ENCODE measurements around the gene NF1.

The NF1 gene

GRCh38 chr17:31128241-31128640 lies 33.5 kb downstream of the NF1 start:
- 0 out of 2 replicates have a peak, but pooled peaks cover 6% of the 10 kb centered on the region for H3K9me3 ChIP-seq
- no peak overlapping the region for H3K4me3 ChIP-seq
- H3K36me3 ChIP-seq = peaks cover 22% of the 10 kb centered on the region
- no peak overlapping the region for H3K27ac ChIP-seq
- H4K20me1 ChIP-seq = peaks cover 80% of the 10 kb centered on the region
- no peak for TF ChIP-seq Cebpa-rat (IDR thresholded peaks at IDR 0.05)
- no peaks in the 10 kb centered on the region for H3K27me3 ChIP-seq
- H3K9ac ChIP-seq = no peak overlapping the region
- no peaks in the 10 kb centered on the region for H3K4me1 ChIP-seq
- H3K4me2 ChIP-seq = no peak overlapping the region

- Histone ChIP-seq H3K9ac (no peak overlapping the region), H3K9me3 (0 out of 2 replicates have a peak, but pooled peaks cover 6% of the 10 kb centered on the region), H4K20me1 (peaks cover 58% of the 10 kb centered on the region), H3K36me3 (peaks cover 24% of the 10 kb centered on the region), H3K4me1 (no peaks in the 10 kb centered on the region), H3K4me3 (no peak overlapping the region), H3K4me2 (no peak overlapping the region), H3K27me3 (no peaks in the 10 kb centered on the region), H3K27ac (no peak overlapping the region)
- TF ChIP-seq Cebpa-rat (IDR thresholded peaks at IDR 0.05) = no peak
Observed at GRCh38 chr17:31130286-31131224, 35.8 kb downstream of the NF1 start.

- no peak overlapping the region for H3K27ac ChIP-seq
- peaks cover 31% of the 10 kb centered on the region for H3K36me3 ChIP-seq
- TF ChIP-seq Cebpa-rat (IDR thresholded peaks at IDR 0.05) = no peak
- no peak overlapping the region for H3K9ac ChIP-seq
- no peak overlapping the region for H3K4me2 ChIP-seq
- peaks cover 51% of the 10 kb centered on the region; the same call in 1 of the 2 replicates for H4K20me1 ChIP-seq
- no peaks in the 10 kb centered on the region for H3K4me1 ChIP-seq
- H3K4me3 ChIP-seq = no peak overlapping the region
- H3K27me3 ChIP-seq = no peaks in the 10 kb centered on the region
- 0 out of 2 replicates have a peak, but pooled peaks cover 10% of the 10 kb centered on the region for H3K9me3 ChIP-seq
Observed at GRCh38 chr17:31131299-31131698, 36.5 kb downstream of the NF1 start.

- no peak overlapping the region for H3K4me3 ChIP-seq
- no peaks in the 10 kb centered on the region for H3K4me1 ChIP-seq
- no peak overlapping the region for H3K4me2 ChIP-seq
Observed at GRCh38 chr17:31132977-31133376, 38.2 kb downstream of the NF1 start.

GRCh38 chr17:31134576-31134975 lies 39.8 kb downstream of the NF1 start:
- peaks cover 25% of the 10 kb centered on the region; the same call in 1 of the 2 replicates for H4K20me1 ChIP-seq
- H3K27ac ChIP-seq = no peak overlapping the region
- H3K4me2 ChIP-seq = no peak overlapping the region
- TF ChIP-seq Cebpa-rat (IDR thresholded peaks at IDR 0.05) = no peak
- H3K4me3 ChIP-seq = no peak overlapping the region
- H3K36me3 ChIP-seq = peaks cover 53% of the 10 kb centered on the region
- H3K9me3 ChIP-seq = peaks cover 24% of the 10 kb centered on the region
- no peaks in the 10 kb centered on the region; the same call in 1 of the 2 replicates for H3K4me1 ChIP-seq
- H3K9ac ChIP-seq = no peak overlapping the region
- no peaks in the 10 kb centered on the region for H3K27me3 ChIP-seq

More at GRCh38 chr17:31132977-31133376, 38.2 kb downstream of the NF1 start:
- Histone ChIP-seq H3K27me3 (no peaks in the 10 kb centered on the region), H3K9ac (no peak overlapping the region), H3K9me3 (peaks cover 23% of the 10 kb centered on the region), H3K27ac (no peak overlapping the region), H4K20me1 (peaks cover 37% of the 10 kb centered on the region; the same call in 1 of the 2 replicates), H3K36me3 (peaks cover 44% of the 10 kb centered on the region)
- no peak for TF ChIP-seq Cebpa-rat (IDR thresholded peaks at IDR 0.05)

- H3K9ac ChIP-seq = no peak overlapping the region
- H3K4me3 ChIP-seq = no peak overlapping the region
- no peak for TF ChIP-seq Cebpa-rat (IDR thresholded peaks at IDR 0.05)
- H3K36me3 ChIP-seq = peaks cover 40% of the 10 kb centered on the region
- peaks cover 24% of the 10 kb centered on the region for H3K9me3 ChIP-seq
- H3K4me2 ChIP-seq = no peak overlapping the region
- H3K4me1 ChIP-seq = no peaks in the 10 kb centered on the region; the same call in 1 of the 2 replicates
- H4K20me1 ChIP-seq = peaks cover 12% of the 10 kb centered on the region; the same call in 1 of the 2 replicates
- no peaks in the 10 kb centered on the region for H3K27me3 ChIP-seq
- no peak overlapping the region for H3K27ac ChIP-seq
Observed at GRCh38 chr17:31136319-31136718, 41.5 kb downstream of the NF1 start.

- peaks cover 6% of the 10 kb centered on the region; the same call in 1 of the 2 replicates for H4K20me1 ChIP-seq
- no peak overlapping the region for H3K4me2 ChIP-seq
- H3K36me3 ChIP-seq = peaks cover 45% of the 10 kb centered on the region
- H3K27ac ChIP-seq = no peak overlapping the region
- H3K4me3 ChIP-seq = no peak overlapping the region
- no peak for TF ChIP-seq Cebpa-rat (IDR thresholded peaks at IDR 0.05)
- no peak overlapping the region for H3K9ac ChIP-seq
- H3K9me3 ChIP-seq = peaks cover 24% of the 10 kb centered on the region
- no peaks in the 10 kb centered on the region; the same call in 1 of the 2 replicates for H3K4me1 ChIP-seq
- H3K27me3 ChIP-seq = no peaks in the 10 kb centered on the region
Observed at GRCh38 chr17:31140111-31140510, 45.3 kb downstream of the NF1 start.

GRCh38 chr17:31144428-31144827 lies 49.7 kb downstream of the NF1 start:
- Histone ChIP-seq H3K4me2 (no peak overlapping the region), H3K9ac (no peak overlapping the region), H3K36me3 (peaks cover 21% of the 10 kb centered on the region; the same call in 1 of the 2 replicates), H3K9me3 (no peaks in the 10 kb centered on the region), H4K20me1 (peaks cover 25% of the 10 kb centered on the region; the same call in 1 of the 2 replicates), H3K27ac (no peak overlapping the region), H3K27me3 (no peaks in the 10 kb centered on the region), H3K4me3 (no peak overlapping the region), H3K4me1 (no peaks in the 10 kb centered on the region)
- no peak for TF ChIP-seq Cebpa-rat (IDR thresholded peaks at IDR 0.05)

- Histone ChIP-seq H3K36me3 (peaks cover 21% of the 10 kb centered on the region; the same call in 1 of the 2 replicates), H3K4me3 (no peak overlapping the region), H3K27ac (no peak overlapping the region), H3K9me3 (no peaks in the 10 kb centered on the region), H3K4me1 (no peaks in the 10 kb centered on the region), H3K4me2 (no peak overlapping the region), H3K27me3 (no peaks in the 10 kb centered on the region), H4K20me1 (peaks cover 27% of the 10 kb centered on the region; the same call in 1 of the 2 replicates), H3K9ac (no peak overlapping the region)
- TF ChIP-seq Cebpa-rat (IDR thresholded peaks at IDR 0.05) = no peak
Observed at GRCh38 chr17:31144836-31145235, 50.1 kb downstream of the NF1 start.

Measured in BLaER1 (cell line).